T-helper 2 cell treated with Interferon-gamma antibody and Interleukin-4, amounts not matched to agents 100 ng/mL and 5 ng/mL, for 36 hours (primary cell): ENCODE data around the gene ZNF609. TPM values are rescaled to one million over a fixed set of nuclear protein-coding genes. Genes with fewer than 3 reads are reported as not detected.

Source experiments
- intact Hi-C: fragments of 100-400 bp; cut with micrococcal nuclease; formaldehyde crosslinking; loops from one replicate; pipeline ENCODE4 v1.15.1; 2023
- total RNA-seq: library from RNA; stranded (reverse); gene quantifications from 2 replicates; pipeline ENCODE4 v1.2.3, GENCODE V29; 2022

ZNF609 gene
- total RNA-seq, 1 donor from 2014 or later: 46.5 TPM

DNA sequence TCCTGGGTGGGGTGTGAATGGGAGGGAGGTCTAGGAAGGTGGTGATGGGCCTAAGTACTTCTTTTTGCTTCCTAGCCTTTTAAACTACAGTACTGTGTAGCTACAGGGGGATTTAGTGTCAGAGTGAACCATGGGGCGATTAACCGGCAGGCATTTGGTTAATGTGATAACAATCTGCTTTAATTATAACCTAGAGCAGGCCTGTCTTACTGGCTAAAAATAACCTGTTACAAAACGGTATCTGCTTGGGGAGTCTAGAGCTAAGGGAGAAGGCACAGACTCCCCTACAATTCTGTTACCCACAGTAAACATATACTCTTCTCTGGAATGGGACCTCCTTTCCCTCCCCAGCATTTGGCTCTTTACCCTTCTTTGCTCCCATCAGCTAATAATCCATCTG, 229.6 kb downstream of the ZNF609 start:
- intact Hi-C loops: no loop called here

DNA sequence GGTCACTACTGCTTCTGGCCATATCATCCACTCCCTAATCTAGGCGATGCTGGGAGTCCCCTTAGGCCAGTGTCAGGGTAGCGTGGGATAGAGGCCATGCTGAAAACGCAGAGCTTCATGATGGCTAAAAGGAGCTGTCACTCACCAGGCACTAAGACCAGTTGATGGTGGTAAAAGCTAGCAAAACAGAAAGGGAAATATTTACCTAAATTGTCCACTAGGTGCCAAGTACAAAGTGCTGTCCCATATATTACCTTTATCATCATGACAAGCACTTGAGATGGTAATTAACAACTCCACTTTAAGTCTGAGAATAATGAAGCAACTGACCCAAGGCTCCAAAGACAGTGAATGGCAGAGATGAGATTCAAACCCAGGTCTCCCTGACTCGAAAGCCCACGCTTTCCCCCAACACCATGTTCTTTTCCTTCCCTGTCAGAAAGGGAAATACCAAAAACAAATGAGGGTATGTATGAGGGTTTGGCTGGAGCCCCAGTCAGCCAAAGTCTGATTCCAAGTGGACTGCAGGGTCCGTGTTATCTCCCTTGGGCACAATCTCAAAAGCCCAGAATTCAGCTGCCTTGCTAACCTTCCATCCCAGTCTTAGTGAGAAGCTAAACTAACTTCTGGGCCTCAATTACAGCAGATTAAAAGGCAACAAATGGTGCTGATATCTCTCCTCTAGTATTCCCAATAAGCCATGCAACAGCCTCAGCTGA, 230.4 kb downstream of the ZNF609 start:
- intact Hi-C loops: no loop called here

DNA sequence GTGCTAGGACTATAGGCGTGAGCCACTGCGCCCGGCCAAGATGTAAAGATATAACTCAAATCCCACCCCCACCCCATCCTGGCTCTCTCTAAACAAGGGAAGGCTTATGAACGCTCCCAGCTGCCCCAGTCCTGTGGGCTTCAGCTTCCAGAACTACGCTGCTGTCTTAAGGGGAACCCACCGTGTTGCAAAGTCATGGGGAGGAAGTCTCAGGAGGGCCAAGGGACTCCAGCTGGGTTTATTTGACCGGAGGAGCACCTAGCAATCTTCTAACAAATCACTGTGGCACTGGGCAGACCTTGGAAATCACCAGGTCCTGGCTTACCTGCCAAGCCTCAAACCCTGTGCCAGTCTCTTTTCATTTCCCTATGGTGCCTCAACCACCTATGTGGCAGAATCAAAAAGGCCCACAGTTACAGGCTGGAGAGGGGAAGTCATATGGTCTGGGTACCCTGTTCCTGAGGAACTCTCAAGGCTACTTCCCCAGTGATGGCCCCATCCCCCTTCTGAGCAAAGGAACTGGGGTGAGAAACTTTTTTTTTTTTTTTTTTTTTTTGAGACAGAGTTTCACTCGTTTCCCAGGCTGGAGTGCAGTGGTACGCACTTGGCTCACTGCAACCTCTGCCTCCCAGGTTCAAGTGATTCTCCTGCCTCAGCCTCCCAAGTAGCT, 231.7 kb downstream of the ZNF609 start:
- intact Hi-C loops: no loop called here

DNA sequence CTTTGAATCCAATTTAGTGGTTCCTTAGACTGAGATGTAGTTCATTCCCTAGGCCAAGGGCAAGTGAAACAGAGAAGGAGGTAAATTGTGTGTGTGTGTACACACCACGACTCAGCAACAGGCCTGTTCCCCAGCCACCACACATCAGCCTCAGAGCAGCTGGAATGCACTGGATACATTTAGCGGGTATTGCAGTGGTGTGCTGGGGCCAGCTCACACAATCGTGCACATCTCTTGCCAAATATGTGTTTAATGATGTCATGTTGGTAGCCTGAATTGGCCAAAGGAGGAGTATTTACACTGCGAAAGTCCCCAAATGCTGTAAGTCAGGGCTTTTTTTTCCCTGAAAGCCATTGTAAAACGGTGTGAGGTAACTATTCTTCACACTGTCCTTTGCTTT, 232.8 kb downstream of the ZNF609 start:
- intact Hi-C loops: no loop called here

DNA sequence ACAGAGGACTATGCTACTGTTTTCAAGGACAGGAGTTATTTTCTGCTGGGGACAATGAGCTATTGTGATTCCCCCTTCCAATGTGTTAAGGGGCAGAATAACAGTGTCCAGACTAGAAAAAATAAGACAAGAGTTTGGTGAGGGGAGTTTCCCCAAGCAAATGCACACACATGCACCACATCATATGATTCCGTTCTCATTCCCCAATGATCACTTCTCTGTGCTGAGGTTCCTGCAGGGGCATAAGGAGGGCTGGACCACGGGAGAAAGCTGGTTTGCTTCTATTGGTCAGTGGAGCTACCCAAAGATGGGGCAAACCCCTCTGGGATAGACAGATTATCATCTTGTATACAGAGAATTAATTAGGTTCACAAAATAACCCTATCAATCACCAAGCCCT, 234.4 kb downstream of the ZNF609 start:
- intact Hi-C loops: no loop called here

DNA sequence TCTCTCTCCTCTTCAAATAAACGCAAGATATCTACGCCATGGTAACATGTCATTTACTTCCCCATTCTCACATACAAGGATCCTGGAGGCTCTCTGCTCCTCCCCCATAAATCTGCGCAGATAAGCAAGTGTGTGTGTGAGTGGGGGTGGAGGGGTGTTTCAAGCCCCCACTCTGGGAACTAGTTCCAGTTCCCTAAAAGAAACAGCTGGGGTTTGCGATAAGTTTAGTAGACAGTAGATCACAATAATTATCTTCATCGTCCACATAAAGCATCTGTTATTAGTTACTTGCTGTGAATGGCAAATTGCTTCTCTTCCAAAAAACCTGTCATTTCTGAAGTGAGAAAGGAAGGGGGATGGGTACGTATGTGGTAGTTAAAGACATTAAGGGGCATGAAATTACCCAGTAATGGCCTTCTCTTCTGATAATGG, 235.2 kb downstream of the ZNF609 start:
- intact Hi-C loops: no loop called here

DNA sequence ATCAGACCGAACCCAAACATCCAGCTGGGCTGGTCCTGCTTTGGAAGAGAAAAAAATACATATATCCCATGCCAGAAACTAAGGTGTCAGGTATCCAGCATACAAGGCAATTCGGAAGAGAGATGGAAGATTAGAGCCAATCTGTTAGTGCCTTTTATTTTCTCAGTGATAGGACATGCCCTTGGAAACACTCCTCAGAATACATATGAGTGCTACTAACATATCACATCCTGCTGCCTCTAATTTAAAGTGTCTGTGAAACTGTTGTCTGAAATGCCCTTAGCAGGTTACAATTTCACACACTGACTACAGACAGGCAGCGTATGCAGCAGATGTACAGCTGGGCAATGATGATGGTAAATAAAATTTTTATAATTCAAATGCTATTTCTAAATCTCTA, 236.1 kb downstream of the ZNF609 start:
- intact Hi-C loops: no loop called here

DNA sequence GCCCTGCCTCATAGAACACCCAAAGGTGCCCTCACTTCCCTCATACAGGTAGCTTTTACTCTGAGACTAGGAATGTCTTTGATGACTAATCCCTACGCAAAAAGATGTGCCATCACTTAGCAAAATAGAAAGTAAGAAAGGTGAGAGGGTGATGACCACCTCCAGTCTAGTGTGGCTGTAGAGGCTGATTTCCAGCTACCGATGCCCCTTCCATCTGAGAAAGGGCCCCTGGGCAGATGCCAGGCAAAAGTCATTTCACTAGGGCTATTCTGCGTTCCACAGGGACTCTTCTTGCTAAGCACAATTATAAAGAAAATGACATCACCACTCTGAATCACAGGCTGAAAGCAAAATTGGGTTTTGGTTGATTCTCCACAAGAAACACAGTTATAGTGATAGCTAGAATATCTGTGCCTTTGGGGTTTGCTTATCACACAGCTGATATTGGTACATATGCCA, 237.6 kb downstream of the ZNF609 start:
- intact Hi-C loops: no loop called here

DNA sequence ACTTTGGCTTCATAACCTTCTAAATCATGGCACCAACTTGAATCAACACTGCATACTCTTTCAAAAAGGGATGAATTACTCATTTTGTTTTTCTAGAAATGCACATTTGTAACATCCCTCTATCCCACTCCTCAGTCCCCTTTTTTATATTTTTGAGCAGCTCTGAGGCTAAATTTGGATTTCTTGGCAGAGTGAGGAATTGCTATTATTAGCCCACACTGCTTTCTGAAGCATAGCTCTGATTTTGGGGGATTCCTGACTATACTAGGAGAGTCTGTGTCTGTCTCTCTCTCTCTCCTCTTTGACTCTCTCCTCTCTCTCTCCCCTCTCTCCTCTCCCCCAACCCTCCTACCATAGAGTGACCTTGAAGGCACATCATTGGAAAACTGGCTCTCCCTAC, 238.4 kb downstream of the ZNF609 start:
- intact Hi-C loops: no loop called here

DNA sequence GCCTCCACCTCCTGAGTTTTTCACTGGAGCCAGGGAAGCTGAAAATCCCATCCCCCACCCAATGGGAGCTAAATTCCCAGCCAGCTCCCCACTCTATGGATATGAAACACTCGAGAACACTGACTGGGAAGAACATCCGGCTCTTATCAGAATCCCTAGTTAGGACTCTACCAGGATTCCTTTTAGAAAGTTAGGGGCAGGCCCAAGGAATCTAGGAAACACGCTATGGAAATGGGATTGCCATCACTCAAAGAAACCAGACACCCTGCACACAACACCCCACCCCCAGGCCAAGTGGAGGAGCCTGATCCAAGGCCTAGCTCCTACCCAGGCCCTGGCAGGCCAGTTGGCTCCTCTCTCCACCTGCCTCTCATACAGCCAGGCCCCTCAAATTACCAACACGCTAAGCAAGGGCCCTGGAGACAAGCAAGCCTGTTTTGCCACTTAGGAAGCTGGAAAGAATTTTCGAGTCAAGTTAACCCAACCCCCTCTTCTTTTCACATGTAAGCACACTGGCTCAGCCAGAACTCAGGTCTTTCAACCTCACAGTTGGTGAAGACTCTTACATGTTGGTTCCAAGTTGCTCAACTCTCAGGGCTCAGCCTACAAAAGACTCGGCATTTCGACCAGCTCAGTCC, 239.5 kb downstream of the ZNF609 start:
- intact Hi-C loops: loop anchor here (10.0 kb wide), 1 partner anchor 595 kb away; the partner anchor contains the start of gene RNU5A-1

DNA sequence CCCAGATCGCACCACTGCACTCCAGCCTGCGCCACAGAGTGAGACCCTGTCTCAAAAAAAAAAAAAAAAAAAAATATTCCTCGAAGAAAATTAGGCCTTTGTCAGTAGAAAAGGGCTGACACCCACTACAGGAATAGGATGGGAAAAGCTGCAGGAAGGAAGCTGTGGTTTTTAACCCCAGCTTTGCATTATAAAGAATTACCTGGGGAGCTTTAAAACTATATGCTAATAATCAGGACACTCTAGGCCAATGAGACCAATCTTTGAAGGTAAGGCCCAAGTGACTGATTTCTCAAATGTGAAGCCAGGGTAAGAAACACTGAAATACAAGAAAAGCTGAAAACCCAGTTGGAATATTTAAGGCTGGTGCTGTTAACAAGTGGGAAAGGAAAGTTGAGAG, 240.7 kb downstream of the ZNF609 start:
- intact Hi-C loops: loop anchor here (10.0 kb wide), 1 partner anchor 594 kb away; the partner anchor contains the start of gene RNU5A-1

DNA sequence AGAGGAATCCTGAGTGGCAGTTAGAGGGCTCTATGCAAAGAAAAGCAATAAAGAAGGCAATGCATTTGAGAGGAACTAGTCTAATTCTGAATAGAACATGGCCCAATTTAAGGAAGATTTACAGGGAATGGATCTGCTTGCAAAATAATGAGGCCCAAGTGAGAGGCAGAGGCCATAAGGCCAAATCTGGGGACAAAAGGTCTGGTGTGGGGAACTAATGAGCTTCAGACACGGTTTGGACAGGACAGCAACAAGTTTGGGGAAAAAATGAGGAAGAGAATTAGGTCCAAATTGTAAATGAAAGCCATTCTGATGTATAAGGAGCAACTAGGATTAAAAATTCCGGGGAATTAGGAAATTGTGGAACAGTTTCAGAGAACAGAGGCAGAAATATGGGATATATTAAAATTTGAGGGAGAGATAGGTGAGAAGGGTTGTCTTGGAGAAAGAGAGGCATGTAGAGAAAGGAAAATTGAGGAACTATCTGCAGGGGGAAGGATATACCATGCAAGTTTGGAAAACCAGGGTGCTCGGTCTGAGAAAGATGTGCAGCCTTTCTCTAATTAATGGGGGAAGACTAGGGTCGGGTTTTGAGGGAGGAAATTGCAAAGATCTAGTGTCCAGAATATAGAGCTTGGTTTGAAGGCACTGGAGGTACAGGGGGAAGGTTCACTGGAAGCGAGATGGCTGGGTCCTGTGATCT, 241.3 kb downstream of the ZNF609 start:
- intact Hi-C loops: loop anchor here (10.0 kb wide), 1 partner anchor 593 kb away; the partner anchor contains the start of gene RNU5A-1

DNA sequence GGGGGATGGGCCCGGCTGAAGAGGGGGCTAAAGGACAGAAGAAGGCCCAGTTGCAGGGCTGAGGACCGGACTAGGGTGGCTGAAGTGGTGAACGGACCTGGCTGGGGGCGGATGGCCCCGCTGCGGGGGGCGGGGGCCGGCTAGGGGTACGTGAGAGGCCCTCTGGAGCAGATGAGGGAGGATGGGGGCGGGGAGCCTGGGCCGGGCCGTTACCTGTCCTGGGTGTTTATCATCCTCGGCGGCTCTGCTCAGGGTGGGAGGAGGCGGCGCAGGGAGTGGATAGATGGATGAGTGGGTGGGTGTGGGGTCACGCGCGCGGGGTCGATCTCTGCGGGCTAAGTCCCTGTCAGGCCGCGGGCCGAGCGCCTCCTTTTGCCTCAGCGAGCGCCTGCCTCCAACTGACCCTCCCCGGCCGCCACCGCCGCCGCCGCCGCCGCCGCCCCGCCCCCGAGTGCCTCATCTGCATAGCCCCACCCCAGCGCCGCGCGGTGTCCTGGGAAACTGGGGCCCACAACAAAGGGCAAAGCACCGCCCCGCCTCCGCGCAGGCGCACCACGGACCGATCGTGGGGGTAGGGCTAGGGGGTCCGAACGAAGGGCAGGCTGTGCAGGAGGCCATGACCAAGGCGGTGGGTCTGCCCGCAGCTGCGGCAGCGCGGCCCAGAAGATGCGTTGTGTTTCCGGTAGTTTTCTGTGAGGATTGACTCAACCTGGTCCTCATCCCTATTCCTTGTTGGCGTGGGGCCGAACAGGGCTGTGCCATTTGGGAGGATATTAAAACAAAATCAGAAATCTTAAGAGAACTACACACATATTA, 242.6 kb downstream of the ZNF609 start:
- intact Hi-C loops: loop anchor here (1.0 to 10.0 kb wide), 2 partner anchors 540 to 592 kb away; partner anchors contain the start of genes PPIB and RNU5A-1

DNA sequence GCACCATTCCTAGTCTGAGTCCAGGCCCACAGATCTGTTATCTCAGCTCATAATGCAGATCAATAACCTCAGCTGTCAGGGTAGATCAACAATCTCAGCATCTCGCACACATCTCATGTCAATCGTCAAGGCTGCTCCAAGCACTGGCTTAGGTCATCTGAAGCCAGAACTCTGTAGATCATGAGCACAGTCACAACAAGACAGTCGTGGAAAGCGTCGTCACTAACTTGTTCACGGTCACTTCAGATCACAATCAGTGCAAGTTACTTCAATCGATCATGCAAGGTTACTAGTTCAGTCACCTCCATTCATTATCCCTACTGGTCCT, 243.2 kb downstream of the ZNF609 start:
- intact Hi-C loops: loop anchor here (1.0 to 10.0 kb wide), 2 partner anchors 540 to 591 kb away; partner anchors contain the start of genes PPIB and RNU5A-1

DNA sequence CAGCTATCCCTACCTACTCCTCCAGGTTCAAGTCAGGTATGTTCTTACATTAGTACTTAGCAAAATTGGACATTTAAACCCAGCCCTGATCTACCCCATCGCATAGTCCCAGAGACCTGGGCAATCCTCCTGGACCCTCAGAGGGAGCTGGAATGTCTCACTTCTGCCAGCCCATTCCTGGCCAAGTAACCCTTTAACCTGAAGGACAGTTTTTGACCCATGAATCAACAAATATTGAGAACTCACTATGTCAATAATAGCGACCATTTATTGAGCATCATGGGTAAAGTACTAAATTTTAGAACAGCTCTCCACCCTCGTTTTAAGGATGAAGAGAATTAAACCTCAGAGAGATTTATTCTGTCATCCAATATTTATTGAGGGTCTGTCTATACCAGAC, 244.6 kb downstream of the ZNF609 start:
- intact Hi-C loops: loop anchor here (10.0 kb wide), 1 partner anchor 590 kb away; the partner anchor contains the start of gene RNU5A-1

DNA sequence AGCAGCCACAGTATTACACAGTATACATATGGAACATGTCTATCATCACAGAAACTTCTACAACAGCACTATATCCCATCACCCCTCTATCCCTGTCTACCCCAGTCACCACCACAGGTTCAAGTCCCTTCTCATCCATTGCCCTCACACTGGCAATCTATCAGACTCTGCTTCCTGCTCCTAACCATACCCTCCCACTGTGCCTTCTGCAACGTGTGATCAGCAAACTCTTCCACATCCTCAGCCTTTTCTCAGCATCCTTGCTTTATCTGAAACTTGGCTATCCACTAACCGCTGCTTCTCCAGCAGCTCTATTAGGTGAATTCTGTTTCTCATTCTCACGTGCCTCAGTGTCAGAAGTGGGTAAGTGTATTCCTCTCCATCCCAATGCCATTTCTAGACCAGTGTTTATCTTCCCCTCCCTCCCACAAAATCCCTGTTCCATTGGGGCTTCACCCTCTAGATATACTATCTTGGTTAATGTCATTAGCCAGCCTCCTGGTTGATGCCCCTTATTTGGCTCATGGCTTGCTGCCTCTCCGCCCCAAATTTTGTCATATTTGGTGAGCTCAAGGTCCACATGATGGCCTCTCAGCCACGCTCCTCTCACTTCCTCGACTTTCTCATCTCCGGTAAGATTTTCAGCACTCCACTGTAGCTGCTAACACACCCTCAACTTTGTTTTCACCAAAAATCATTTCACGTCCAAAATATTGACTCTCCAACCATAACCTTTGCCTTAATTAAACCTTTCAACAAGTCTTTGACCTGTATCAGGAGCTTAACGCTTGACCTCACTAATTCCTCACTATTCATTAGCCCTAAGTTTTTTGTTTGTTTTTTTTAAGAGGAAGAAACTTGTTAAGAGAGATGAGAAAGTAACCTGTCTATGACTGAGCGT, 245.9 kb downstream of the ZNF609 start:
- intact Hi-C loops: loop anchor here (10.0 kb wide), 1 partner anchor 589 kb away; the partner anchor contains the start of gene RNU5A-1

DNA sequence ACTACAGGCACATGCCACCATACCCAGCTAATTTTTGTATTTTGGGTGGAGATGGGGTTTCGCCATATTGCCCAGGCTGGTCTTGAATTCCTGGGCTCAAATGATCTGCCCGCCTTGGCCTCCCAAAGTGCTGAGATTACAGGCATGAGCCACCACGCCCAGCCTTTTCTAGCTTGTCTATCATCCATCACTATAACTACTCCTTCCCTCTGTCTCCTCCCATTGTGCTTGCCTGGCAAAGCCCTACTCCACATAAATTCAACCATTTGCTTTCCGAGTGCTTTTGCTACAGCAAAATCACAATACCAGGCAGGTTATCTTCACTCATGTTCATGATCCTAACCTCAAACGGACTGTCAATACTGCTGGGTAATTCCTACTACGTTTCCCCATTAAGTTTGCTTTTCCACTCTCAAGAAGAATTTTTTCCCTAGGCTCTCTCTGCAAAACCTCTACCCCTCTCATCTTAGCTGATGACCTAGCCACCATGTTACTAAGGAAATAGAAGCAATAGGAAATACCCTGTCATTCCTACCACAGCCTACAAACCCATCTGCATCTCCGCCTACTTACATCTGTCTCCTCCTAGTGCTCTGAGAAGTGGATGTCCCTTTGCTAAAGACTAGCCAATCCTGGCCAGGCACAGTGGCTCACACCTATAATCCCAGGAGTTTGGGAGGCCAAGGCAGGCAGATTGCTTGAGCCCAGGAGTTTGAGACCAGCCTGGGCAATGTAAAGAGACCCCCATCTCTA, 250.5 kb downstream of the ZNF609 start:
- intact Hi-C loops: no loop called here

DNA sequence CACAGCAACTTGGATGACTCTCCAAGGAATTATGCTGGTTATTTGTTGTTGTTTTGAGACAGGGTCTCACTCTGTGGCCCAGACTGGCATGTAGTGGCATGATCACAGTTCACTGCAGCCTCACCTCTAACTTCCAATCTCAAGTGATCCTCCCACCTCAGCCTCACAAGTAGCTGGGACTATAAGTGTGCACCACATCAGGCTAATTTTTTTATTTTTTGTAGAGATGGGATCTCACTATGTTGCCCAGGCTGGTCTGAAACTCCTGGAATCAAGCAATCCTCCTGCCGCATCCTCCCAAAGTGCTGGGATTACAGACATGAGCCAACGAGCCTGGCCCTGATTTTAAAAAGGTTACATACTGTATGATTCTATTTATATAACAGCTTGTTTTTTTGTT, 252.0 kb downstream of the ZNF609 start:
- intact Hi-C loops: no loop called here

DNA sequence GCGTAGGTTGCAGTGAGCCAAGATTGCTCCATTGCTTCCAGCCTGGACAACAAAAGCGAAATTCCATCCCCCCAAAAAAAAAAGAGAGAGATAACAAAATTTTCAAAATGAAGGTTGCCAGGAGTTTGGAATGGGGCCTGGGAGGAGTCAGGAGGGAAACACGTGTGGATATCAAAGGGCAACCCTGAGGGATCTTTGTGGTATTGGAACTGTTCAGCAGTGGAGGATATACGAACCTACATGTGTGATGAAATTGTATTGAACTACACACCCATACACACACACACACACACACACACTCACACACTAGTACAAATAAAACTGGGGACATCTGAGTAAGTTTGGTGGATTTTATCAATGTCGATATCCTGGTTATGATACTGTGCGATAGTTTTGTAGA, 253.2 kb downstream of the ZNF609 start:
- intact Hi-C loops: no loop called here
